ENCODE measurements around the gene TMPRSS5.
"Not testable (repeated sequence)": the region's sequence is repeated elsewhere in the genome, so short reads cannot be mapped to it uniquely, and the experiment has no call there.

Gene TMPRSS5

DNA sequence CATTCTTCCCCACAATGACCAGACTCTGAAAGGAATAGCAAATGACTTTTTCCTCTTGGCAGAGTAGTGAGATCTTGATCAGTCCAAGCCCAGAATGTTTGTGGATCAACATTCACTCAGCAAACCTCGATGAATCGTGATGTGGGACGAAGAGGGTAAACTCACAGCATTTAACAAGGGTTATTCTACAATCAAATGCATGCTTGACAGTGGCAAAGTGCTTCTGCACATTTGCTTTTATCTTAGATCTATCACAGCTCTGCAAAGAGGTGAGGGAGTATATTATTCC lies 31.8 kb downstream of the TMPRSS5 start:
- POLR2A ChIA-PET, result no interaction called here
- TF ChIP-seq CTCF (IDR thresholded peaks at IDR 0.05; ENCODE audit: control extremely low read depth, extremely low read depth, low read depth, missing control alignments), result no peak
- CTCF ChIA-PET, result interaction anchor here (0.9 to 1.7 kb wide), 4 partner anchors 10 to 96 kb away, joined by 3 to 4 read pairs (median 3); no protein-coding TSS in a partner anchor
- no peak for DNase-seq (ENCODE audit: extremely low spot score)

DNA sequence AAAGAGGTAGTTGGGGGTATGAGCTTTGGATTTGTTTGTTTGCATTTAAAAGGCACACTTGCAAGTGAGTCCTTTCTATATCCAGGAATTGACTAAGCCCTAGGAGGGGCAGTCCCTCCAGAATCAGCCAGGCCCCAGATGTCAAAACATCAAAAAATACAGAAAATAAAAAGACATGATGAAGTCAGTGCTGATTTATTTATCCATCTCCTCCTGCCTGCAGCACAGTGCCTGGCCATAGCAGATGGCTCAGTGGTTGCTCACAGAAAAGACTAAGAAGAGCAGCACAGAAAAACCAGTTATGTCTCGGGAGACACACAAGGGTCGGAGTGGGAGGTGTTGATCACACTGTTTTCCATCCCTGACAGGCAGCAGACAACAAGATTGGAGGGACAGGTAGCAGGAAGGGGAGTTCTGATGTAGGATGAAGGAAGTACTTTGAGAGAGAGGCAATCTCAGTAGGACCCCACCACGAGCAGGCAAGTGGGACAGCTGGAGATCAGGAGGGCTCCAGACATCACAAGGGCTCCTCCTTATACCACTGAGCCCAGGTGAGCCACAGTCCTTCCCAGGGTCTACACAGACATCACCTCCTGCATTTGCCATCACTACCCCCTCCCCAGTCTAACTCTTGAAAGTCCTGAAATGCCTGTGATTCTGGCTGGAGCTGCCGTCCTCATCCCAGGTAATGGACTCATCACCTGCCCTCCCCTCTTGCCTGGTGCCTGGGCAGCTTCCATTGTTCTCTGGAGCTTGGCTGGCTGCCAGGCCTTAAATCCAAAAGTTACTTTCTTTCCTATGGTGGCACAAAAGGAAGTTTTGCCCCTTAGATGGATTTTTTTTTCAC lies 32.3 kb downstream of the TMPRSS5 start:
- POLR2A ChIA-PET, result no interaction called here
- CTCF ChIA-PET, result interaction anchor here (0.9 to 1.4 kb wide), 4 partner anchors 10 to 96 kb away, joined by 3 to 4 read pairs (median 3); no protein-coding TSS in a partner anchor
- DNase-seq (ENCODE audit: extremely low spot score), result no peak
- TF ChIP-seq CTCF (IDR thresholded peaks at IDR 0.05; ENCODE audit: control extremely low read depth, extremely low read depth, low read depth, missing control alignments), result no peak

GRCh38 chr11:113671914-113672313 lies 34.2 kb downstream of the TMPRSS5 start:
- DNase-seq (ENCODE audit: extremely low spot score); CTCF ChIA-PET; POLR2A ChIA-PET: not testable (repeated sequence)

DNA sequence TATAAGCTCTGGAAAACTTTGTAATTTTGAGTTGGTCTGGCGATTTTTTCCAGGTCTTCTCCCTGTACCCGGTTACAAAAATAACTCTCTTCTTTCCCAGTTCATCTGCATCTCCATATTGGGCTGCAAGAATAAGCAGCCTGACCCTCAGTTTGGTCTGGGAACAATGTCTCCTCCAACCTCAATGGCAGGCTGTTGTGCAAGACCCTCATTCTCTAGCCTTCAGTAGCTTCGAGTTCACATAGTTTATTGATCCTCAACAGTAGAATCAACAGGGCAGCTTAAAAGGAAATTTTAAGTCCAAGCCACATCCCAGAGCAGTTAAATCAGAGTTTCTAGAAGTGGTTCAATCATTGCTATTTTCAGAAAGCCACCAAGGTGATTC lies 35.3 kb downstream of the TMPRSS5 start:
- ChIA-PET POLR2A (no interaction called here), CTCF (no interaction called here)
- no peak for TF ChIP-seq CTCF (IDR thresholded peaks at IDR 0.05; ENCODE audit: control extremely low read depth, extremely low read depth, low read depth, missing control alignments)
- DNase-seq (ENCODE audit: extremely low spot score), result no peak

- TF ChIP-seq CTCF (IDR thresholded peaks at IDR 0.05; ENCODE audit: control extremely low read depth, extremely low read depth, low read depth, missing control alignments), result no peak
- CTCF ChIA-PET, result no interaction called here
- POLR2A ChIA-PET, result interaction anchor here (0.7 kb wide), 1 partner anchor 345 kb away, joined by 3 read pairs; no protein-coding TSS in a partner anchor
- DNase-seq (ENCODE audit: extremely low spot score), result no peak
Observed at GRCh38 chr11:113670149-113670830, 35.8 kb downstream of the TMPRSS5 start.

GRCh38 chr11:113668255-113668654 lies 37.9 kb downstream of the TMPRSS5 start:
- ChIA-PET CTCF (interaction anchor here (2.5 kb wide), 1 partner anchor 20 kb away, joined by 7 read pairs; no protein-coding TSS in a partner anchor), POLR2A (no interaction called here)
- no peak for TF ChIP-seq CTCF (IDR thresholded peaks at IDR 0.05; ENCODE audit: control extremely low read depth, extremely low read depth, low read depth, missing control alignments)
- no peak for DNase-seq (ENCODE audit: extremely low spot score)

GRCh38 chr11:113667801-113668200 lies 38.3 kb downstream of the TMPRSS5 start:
- POLR2A ChIA-PET, result no interaction called here
- no peak for DNase-seq (ENCODE audit: extremely low spot score)
- CTCF ChIA-PET, result interaction anchor here (2.5 kb wide), 1 partner anchor 20 kb away, joined by 7 read pairs; no protein-coding TSS in a partner anchor
- no peak for TF ChIP-seq CTCF (IDR thresholded peaks at IDR 0.05; ENCODE audit: control extremely low read depth, extremely low read depth, low read depth, missing control alignments)

Measured in GM10248 (cell line).